Activated CD4-positive, alpha-beta T cell treated with anti-CD3 and anti-CD28 coated beads, Interleukin-2, amount 10 ng/mL, durations not matched to agents 24 days and 14 days (primary cell): ENCODE data around the gene ZNRF2. TPM values are rescaled to one million over a fixed set of nuclear protein-coding genes. Genes with fewer than 3 reads are reported as not detected.

Source experiments
- DNase-seq: peaks from one replicate; pipeline ENCODE4 v3.0.0; 2022
- H3K27ac Mint-ChIP-seq: one replicate; pipeline ENCODE4 v1.8.0; 2022; ENCODE audit warnings: mild to moderate bottlenecking, mixed read lengths
- H3K27me3 Mint-ChIP-seq: one replicate; pipeline ENCODE4 v1.8.0; 2022; ENCODE audit warnings: mixed read lengths
- H3K36me3 Mint-ChIP-seq: one replicate; pipeline ENCODE4 v1.8.0; 2022; ENCODE audit warnings: low read depth, mild to moderate bottlenecking, mixed read lengths
- H3K4me1 Mint-ChIP-seq: one replicate; pipeline ENCODE4 v1.8.0; 2021; ENCODE audit warnings: mixed read lengths
- H3K4me3 Mint-ChIP-seq: one replicate; pipeline ENCODE4 v1.8.0; 2022; ENCODE audit warnings: mild to moderate bottlenecking, moderate library complexity, mixed read lengths
- H3K9me3 Mint-ChIP-seq: one replicate; pipeline ENCODE4 v1.8.0; 2021; ENCODE audit warnings: mixed read lengths
- intact Hi-C: fragments of 100-400 bp; cut with micrococcal nuclease; formaldehyde crosslinking; loops from one replicate; pipeline ENCODE4 v1.15.1; 2023
- total RNA-seq: library from RNA; stranded (reverse); gene quantifications from 2 replicates; pipeline ENCODE4 v1.2.3, GENCODE V29; 2022

The ZNRF2 gene
- total RNA-seq, 1 donor from 2014 or later, result 8.8 TPM

DNA sequence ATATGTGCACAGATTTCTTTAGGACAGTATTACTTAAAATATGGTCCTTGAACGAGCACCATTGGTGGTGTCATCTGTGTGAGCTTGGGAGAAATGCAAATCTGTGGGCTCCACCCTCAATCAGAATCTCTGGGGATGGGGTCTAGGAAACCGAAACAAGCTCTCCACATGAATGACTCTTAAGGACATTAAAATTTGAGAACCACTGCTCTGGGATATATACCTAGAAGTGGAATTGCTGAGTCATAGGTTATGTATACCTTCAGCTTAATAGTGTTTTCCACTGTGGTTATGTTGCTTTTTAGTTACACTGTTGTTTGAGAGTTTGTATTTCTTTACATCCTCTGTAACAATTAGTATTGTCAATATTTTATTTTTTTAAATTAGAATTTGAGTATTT, 24.0 kb downstream of the ZNRF2 start:
- no peaks in the 10 kb centered on the region for H3K36me3 Mint-ChIP-seq
- H3K9me3 Mint-ChIP-seq, result peaks cover 3% of the 10 kb centered on the region
- no peaks in the 10 kb centered on the region for H3K27me3 Mint-ChIP-seq
- intact Hi-C loops, result loop anchor here (2.0 kb wide), 1 partner anchor 22 kb away; no protein-coding TSS in a partner anchor
- no peak for DNase-seq
- H3K27ac Mint-ChIP-seq, result peak overlapping the region; percentile 37
- peaks cover 30% of the 10 kb centered on the region for H3K4me1 Mint-ChIP-seq
- H3K4me3 Mint-ChIP-seq, result no peak overlapping the region

DNA sequence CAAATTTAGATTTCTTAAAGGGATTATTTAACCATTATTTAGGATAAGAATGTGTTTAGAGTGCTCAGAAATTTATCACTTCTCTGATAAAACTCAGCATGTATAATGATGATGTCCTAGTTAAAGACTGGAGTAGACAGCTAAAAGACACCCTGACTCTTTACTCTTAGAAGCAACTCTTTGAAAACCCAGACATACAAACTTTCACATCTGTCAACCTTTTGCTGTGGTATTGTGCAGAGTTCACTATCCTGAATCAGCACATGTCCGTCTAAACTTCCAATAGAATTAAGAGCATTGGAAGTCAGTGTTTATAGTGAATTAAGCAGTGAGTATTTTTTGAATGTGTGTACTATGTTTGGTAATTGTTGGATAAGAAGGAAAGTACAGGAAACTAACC, 24.9 kb downstream of the ZNRF2 start:
- no peak for DNase-seq
- H3K9me3 Mint-ChIP-seq, result peaks cover 3% of the 10 kb centered on the region
- no peak overlapping the region for H3K27ac Mint-ChIP-seq
- no peaks in the 10 kb centered on the region for H3K36me3 Mint-ChIP-seq
- no peak overlapping the region for H3K4me3 Mint-ChIP-seq
- H3K27me3 Mint-ChIP-seq, result no peaks in the 10 kb centered on the region
- intact Hi-C loops, result loop anchor here (2.0 kb wide), 1 partner anchor 23 kb away; no protein-coding TSS in a partner anchor
- peaks cover 29% of the 10 kb centered on the region for H3K4me1 Mint-ChIP-seq

DNA sequence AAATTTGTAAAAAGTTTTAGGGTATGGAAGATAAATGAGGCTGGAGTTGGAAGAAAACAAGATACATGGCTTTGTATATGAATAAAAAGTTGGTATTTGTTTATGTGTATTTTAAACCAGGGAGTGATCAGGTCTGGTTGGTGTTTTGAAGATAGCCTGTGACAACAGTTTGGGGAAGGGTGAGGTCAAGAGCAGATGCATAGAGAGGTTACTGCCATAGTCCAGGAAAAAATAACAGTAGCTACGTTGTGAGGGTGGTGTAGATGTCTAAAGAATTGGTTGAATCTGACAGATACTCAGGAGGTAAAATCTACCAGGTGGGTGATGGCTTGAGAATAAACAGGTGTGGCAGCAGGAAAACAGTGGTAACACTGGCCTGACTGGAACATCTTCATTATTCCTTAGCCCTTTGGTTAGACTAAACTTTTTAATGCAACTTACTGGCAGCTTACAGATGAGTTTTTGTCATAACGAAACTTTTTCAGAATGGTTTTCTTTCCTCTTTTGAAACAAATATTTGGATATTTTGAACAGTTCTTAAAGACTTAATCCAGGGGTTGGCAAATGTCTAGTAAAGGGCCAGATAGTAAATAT, 25.5 kb downstream of the ZNRF2 start:
- H3K27ac Mint-ChIP-seq, result no peak overlapping the region
- no peaks in the 10 kb centered on the region for H3K27me3 Mint-ChIP-seq
- DNase-seq, result no peak
- peaks cover 25% of the 10 kb centered on the region for H3K4me1 Mint-ChIP-seq
- peaks cover 3% of the 10 kb centered on the region for H3K9me3 Mint-ChIP-seq
- intact Hi-C loops, result loop anchor here (1.0 to 5.0 kb wide), 3 partner anchors 11 to 37 kb away; no protein-coding TSS in a partner anchor
- H3K4me3 Mint-ChIP-seq, result no peak overlapping the region
- no peaks in the 10 kb centered on the region for H3K36me3 Mint-ChIP-seq

DNA sequence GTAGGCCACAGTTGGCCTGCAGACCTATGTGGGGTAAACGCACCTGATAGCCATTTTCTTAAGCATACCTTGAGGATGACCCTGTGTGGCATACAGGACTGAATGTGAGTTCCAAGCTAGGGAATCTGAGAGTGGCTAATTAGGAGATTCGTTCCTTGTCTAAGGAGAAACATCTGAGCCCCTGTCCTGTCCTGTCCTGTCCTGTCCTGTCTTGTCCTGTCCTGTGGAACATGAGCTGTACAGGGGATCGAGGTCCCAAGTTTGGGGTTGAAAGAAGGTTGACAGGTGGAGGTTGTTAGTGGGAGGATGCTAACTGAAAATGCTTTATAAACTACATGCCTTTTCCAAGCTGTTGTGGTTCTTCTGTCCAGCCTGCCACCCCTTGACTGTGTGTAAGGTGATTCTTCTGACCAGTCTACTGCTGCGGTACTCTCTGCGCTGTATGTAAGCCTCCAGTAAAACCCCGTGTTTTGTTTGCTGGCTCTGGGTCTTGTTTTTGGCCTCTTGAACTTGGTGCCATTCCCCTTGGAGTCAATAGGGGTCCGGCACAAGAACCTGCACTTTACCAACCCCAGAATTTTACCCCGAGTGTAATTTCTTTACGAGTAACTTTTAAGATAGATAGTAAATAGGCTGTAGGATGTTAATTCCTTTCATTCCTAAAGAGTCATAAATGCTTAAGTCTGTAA, 26.4 kb downstream of the ZNRF2 start:
- no peak for DNase-seq
- Mint-ChIP-seq H3K27me3 (no peaks in the 10 kb centered on the region), H3K36me3 (no peaks in the 10 kb centered on the region), H3K4me1 (peaks cover 27% of the 10 kb centered on the region), H3K27ac (no peak overlapping the region), H3K9me3 (peaks cover 3% of the 10 kb centered on the region), H3K4me3 (no peak overlapping the region)
- intact Hi-C loops, result loop anchor here (1.0 to 5.0 kb wide), 2 partner anchors 10 to 36 kb away; no protein-coding TSS in a partner anchor

DNA sequence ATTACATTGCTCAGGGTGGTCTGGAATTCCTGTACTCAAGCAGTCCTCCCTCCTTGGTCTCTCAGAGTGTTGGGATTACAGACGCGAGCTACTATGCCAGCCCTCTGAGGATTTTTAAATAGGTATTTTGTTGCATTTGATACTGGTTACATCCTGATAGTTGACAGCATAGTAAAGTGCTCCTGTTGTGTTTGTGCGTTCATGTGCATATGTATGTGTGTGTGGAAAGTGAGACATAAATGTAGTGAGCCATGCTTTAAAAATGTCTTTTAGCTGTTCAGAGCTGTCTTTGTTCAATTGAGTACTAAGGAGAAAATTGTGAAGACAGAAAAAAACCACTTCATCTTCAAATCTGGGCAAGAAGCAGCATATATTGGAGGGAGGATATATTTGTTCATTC, 27.8 kb downstream of the ZNRF2 start:
- peaks cover 22% of the 10 kb centered on the region for H3K4me1 Mint-ChIP-seq
- peaks cover 3% of the 10 kb centered on the region for H3K9me3 Mint-ChIP-seq
- no peak overlapping the region for H3K27ac Mint-ChIP-seq
- no peak overlapping the region for H3K4me3 Mint-ChIP-seq
- intact Hi-C loops, result loop anchor here (5.0 kb wide), 1 partner anchor 35 kb away; no protein-coding TSS in a partner anchor
- H3K27me3 Mint-ChIP-seq, result no peaks in the 10 kb centered on the region
- DNase-seq, result no peak
- no peaks in the 10 kb centered on the region for H3K36me3 Mint-ChIP-seq

DNA sequence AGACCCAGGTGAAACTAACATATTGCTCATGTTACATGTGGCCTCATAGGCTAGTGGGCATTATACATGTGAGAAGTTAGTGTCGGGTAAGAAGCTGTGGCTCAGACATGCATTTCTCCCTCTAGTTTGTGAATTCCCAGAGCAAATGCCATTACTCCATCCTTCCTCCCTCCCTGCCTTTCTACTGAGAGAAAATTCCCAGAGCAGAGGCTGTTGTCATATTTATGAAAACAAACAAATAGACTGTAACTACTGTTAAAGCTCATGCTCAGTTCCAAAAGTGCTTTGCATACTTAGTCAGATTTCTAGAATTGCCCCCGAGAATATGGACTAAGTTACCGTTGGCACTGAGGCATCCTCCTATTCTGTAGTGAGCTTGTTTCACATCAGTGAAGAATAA, 29.0 kb downstream of the ZNRF2 start:
- no peaks in the 10 kb centered on the region for H3K36me3 Mint-ChIP-seq
- DNase-seq, result no peak
- H3K27ac Mint-ChIP-seq, result no peak overlapping the region
- no peaks in the 10 kb centered on the region for H3K27me3 Mint-ChIP-seq
- intact Hi-C loops, result loop anchor here (5.0 kb wide), 1 partner anchor 34 kb away; no protein-coding TSS in a partner anchor
- H3K4me1 Mint-ChIP-seq, result peaks cover 24% of the 10 kb centered on the region
- H3K9me3 Mint-ChIP-seq, result no peaks in the 10 kb centered on the region
- H3K4me3 Mint-ChIP-seq, result no peak overlapping the region

DNA sequence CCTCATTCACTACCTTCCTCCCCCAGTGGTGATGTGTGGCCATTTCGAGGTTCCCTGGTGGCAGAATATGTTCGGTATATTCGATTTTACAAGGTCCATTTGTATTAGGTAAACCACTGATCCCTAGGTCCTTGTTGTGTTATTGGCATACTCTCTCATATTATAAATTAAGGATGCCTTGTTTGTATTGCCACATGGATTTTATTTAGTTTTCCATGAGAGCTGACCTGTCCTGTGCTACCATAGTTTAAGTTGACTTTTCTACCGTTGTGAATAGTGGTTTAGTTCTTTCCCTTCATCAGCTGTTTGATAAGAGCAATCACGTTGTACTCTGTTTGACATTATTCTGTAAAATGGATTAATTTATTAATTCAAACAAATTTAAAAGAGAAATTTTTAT, 29.4 kb downstream of the ZNRF2 start:
- Mint-ChIP-seq H3K9me3 (no peaks in the 10 kb centered on the region), H3K27me3 (no peaks in the 10 kb centered on the region), H3K4me1 (peaks cover 27% of the 10 kb centered on the region), H3K36me3 (no peaks in the 10 kb centered on the region), H3K4me3 (no peak overlapping the region), H3K27ac (no peak overlapping the region)
- intact Hi-C loops, result loop anchor here (5.0 kb wide), 1 partner anchor 34 kb away; no protein-coding TSS in a partner anchor
- no peak for DNase-seq

DNA sequence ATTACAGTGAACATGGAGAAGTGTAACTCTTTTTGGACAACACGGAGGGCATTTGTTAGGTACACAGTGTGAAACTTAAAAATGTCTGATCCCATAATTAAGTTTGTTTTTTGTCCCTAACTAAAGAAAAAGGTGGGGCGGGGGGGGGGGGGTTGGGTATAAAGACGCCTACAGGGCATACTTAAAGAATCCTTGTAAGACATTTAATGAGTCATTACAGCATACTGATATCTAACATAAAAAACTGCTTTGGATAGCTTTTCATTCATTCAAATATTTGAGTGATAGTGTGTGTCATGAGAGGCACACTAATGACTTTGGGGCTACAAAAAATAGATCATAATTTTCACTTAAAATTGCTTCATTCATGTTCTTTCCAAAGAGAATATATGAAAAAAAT, 31.2 kb downstream of the ZNRF2 start:
- H3K36me3 Mint-ChIP-seq, result no peaks in the 10 kb centered on the region
- intact Hi-C loops, result no loop called here
- no peaks in the 10 kb centered on the region for H3K27me3 Mint-ChIP-seq
- no peak for DNase-seq
- H3K9me3 Mint-ChIP-seq, result no peaks in the 10 kb centered on the region
- H3K4me1 Mint-ChIP-seq, result peaks cover 28% of the 10 kb centered on the region
- no peak overlapping the region for H3K4me3 Mint-ChIP-seq
- H3K27ac Mint-ChIP-seq, result no peak overlapping the region

DNA sequence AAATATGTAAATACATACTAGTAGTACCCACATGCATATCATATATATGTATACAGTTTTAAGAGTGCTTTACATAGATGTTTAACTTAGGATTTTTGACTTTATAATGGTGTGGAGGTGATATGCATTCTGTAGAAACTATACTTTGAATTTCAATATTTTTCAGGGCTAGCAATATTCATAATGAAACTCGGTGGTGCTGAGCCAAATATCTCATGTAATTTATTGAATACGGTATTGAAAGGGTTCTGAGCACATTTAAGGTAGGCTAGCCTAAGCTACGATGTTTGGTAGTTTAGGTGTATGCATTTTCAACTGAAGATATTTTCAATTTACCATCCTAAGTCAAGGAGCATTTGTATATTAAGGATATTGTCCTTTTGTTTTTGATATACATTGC, 36.0 kb downstream of the ZNRF2 start:
- Mint-ChIP-seq H3K4me3 (no peak overlapping the region), H3K4me1 (peaks cover 47% of the 10 kb centered on the region), H3K27ac (peak overlapping the region; percentile 6), H3K9me3 (no peaks in the 10 kb centered on the region), H3K27me3 (no peaks in the 10 kb centered on the region), H3K36me3 (peaks cover 8% of the 10 kb centered on the region)
- intact Hi-C loops, result loop anchor here (10.0 kb wide), 2 partner anchors 274 to 296 kb away; partner anchors contain the start of genes FKBP14, GARS1 and PLEKHA8
- DNase-seq, result no peak

DNA sequence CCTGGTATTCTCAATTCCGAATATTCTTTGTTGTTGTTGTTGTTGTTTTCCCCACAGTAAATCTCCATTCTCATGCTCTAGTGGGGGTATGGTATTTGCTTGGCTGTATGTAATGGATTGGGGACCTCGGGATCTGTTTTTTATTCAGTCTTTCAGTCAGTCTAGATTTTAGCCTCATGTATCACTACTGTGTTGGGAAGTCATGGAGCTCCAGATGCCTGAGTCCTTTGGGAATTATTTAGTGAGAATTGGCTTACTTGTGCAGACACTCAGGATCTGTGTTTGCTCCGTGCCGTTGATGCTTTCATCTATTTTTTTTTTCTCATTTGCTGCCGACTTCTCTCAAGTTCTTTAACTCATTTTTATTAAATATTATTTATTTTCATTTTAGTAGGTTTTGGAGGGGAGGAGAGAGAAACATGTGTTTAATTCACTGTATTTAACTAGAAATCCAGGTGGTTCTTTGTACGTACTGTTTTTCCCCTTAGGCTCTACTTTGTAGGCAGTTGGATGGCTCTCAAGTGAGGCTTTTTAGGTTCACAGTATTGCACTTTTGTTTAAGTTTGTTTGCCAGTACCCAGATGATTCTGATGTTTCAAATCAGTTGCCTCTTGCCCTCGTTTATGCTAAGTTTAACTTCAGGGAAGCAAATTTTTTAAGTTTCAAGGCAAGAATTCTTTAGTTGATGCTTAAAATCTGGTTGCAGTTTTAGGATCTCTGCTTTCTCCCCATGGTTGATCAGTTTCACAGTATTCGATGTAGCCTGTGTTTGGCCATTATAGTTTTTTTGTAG, 36.9 kb downstream of the ZNRF2 start:
- no peaks in the 10 kb centered on the region for H3K27me3 Mint-ChIP-seq
- intact Hi-C loops, result loop anchor here (1.0 to 10.0 kb wide), 3 partner anchors 11 to 296 kb away; partner anchors contain the start of genes FKBP14, GARS1 and PLEKHA8

DNA sequence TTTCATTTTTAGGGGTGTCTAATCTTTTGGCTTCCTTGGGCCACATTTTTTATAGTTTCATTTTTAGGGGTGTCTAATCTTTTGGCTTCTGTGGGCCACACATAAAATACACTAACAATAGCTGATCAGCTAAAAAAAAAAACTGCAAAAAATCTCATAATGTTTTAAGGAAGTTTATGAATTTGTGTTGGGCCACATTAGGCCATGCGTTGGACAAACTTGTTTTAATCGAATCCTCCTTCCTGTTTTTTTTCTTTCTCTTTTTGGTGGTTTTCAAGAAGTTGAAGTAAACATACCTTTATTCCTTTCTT, 37.4 kb downstream of the ZNRF2 start:
- Mint-ChIP-seq H3K36me3 (peaks cover 16% of the 10 kb centered on the region), H3K27me3 (no peaks in the 10 kb centered on the region), H3K4me3 (peak overlapping the region; percentile 78), H3K27ac (peak overlapping the region; percentile 96), H3K4me1 (peaks cover 47% of the 10 kb centered on the region), H3K9me3 (no peaks in the 10 kb centered on the region)
- intact Hi-C loops, result loop anchor here (1.0 to 10.0 kb wide), 5 partner anchors 8 to 297 kb away; partner anchors contain the start of genes FKBP14, GARS1 and PLEKHA8
- DNase-seq, result no peak

More for the DNA sequence above, 36.9 kb downstream of the ZNRF2 start:
- Mint-ChIP-seq H3K4me3 (peak overlapping the region; percentile 78), H3K27ac (peak overlapping the region; percentile 96), H3K9me3 (no peaks in the 10 kb centered on the region), H3K36me3 (peaks cover 10% of the 10 kb centered on the region), H3K4me1 (peaks cover 47% of the 10 kb centered on the region)
- DNase-seq, result peak; percentile 60

DNA sequence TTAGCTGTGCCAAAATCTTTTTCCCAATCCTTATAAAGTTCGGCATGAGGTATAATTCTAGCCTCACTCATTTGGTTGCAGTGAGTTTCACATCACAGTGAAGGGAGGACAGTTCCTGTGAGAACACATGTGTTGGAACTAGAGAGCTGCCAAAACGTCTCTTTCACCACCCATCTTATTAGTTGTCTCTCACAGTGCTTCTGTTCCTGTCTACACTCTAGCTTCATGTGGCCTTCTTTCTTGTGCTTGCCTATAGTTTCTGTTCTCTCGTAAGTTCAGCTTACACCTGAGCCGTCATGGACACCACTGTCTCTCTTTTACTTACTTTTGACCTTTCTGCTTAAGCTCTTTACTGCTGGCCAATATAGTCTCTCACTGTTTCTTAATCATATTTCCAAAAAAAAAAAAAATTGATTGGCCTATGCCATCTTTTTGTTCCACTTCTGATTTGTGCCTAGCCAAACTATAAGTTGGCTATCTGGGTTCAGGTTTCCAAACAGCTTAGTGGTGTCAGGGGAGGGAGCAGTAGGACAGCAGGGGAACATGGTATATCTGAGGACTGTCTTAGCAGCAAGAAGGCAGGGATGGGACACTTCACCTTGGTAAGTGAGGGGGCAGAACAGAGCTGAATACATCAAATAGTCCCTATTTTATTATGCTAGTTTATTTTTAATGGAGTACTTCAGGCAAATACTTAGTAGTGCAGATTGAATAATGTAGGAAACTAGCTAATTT, 38.0 kb downstream of the ZNRF2 start:
- peak overlapping the region; percentile 96 for H3K27ac Mint-ChIP-seq
- peaks cover 19% of the 10 kb centered on the region for H3K36me3 Mint-ChIP-seq
- H3K4me3 Mint-ChIP-seq, result peak overlapping the region; percentile 78
- no peaks in the 10 kb centered on the region for H3K27me3 Mint-ChIP-seq
- H3K4me1 Mint-ChIP-seq, result peaks cover 42% of the 10 kb centered on the region
- intact Hi-C loops, result loop anchor here (1.0 to 10.0 kb wide), 5 partner anchors 8 to 298 kb away; partner anchors contain the start of genes FKBP14, GARS1 and PLEKHA8
- H3K9me3 Mint-ChIP-seq, result no peaks in the 10 kb centered on the region
- peak; percentile 79 for DNase-seq

DNA sequence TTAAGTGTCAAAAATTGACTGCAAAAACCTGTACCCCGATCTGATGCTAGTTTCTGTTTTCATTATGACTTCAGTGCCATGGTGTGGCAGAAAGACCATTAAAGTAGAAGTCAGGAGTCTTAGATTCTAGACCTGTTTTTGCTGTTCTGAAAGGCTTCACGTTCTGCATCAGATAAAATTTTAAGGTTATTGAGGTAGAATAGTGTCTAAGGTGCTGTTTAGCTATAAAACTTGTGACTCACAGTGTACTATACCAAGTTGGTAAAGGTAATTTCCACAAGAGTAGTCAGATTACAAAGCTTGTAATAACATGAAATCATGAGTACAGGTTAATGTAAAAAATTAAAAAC, 38.6 kb downstream of the ZNRF2 start:
- Mint-ChIP-seq H3K27ac (peak overlapping the region; percentile 96), H3K4me1 (peaks cover 39% of the 10 kb centered on the region)
- peak; percentile 68 for DNase-seq

More for the DNA sequence above, 38.6 kb downstream of the ZNRF2 start:
- Mint-ChIP-seq H3K36me3 (peaks cover 19% of the 10 kb centered on the region), H3K27me3 (no peaks in the 10 kb centered on the region), H3K9me3 (no peaks in the 10 kb centered on the region), H3K4me3 (peak overlapping the region; percentile 78)
- intact Hi-C loops, result loop anchor here (1.0 to 10.0 kb wide), 3 partner anchors 37 to 298 kb away; partner anchors contain the start of genes FKBP14, GARS1 and PLEKHA8
